ENCODE results near the gene CEP89. TPM values are rescaled to one million over a fixed set of nuclear protein-coding genes. Genes with fewer than 3 reads are reported as not detected.

CEP89 gene
- total RNA-seq = 29.4 TPM

DNA sequence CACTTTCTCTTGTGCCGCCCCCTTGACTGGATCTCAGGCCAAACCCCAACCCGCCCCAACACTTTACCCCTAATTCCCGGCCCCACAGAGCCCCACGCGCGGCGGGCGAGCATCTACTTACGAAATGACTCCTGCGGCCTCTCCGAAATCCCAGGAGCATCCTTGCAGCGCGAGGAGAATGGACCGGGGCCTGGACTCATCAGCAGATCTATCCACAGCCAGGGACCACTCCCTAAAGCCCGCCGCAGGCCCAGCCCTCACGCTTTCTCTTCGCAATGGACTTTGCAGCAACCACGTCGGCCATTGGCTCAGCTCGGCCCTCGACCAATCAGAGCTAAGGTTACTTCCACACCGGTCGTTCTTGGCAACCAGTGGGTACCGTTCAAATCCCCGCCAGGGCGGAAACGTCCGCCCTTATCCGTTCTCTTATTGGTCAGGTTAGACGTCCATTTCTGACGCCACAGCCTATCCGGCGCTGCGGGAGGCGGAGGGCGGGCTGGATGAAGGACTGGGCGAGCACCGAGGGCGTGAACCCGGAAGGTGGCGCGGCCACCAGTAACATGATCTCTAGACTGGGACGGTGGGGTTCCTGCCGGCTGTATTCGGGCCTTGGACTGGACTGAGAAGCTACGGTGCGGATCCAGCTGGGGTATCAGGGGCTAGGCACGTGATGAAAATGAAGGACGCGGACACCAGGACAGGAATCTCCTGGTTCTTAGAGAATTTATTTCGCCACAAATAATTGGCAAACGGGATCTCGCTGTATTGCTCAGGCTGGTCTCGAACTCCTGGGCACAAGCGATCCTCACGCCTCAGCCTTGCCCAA, at the start of gene CEP89, which contains the start of gene FAAP24:
CEP89 (minus strand) TSS at position 244 of the 826 bp plus-strand sequence; CDS start at position 160, 84 bp downstream.
FAAP24 (plus strand) TSS at position 528 of the 826 bp plus-strand sequence. CDS start 955 bp downstream, outside the sequence.

DNA sequence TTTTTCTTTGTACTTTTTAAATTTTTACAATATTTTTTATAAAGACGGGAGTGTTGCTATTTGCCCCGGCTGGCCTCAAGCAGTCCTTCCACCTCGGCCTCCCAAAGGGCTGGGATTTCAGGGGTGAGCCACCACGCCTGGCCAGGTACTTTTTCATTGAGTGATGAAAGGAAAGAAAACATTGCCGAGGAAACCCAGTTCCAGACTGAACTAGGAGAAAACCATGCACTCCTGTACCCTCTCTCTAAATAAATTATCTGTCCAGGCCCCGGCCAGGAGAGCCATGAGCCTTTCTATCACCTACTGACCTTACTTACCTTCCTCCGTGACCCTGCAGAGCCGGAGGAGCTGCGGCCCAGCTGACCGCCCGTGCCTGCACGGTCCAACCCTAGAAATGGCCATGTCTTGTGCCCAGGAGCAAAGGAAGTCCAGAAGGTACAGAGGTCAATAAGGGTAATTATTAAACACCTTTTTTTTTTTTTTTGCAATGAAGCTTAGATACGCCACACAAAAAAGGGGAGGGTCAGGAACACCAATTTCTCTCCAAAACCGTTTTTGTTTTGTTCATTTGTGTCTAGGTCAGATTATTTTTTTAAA, 102.3 kb downstream of the CEP89 start, which contains the start of gene SLC7A9:
SLC7A9 (minus strand) TSS at position 399 of the 597 bp plus-strand sequence. CDS start 1,233 bp downstream, outside the sequence.

Small RNAs within 50 kb of the gene (small RNA-seq; reads per million reads assigned to genes)
- gene RN7SKP22 (ENCODE audit: low replicate concordance) = not detected

Other genes starting within 250 kb of the CEP89 start
- gene SLC7A9, start 102.2 kb downstream of the CEP89 start, total RNA-seq = 4.4 TPM
- gene FAAP24, start 284 bp upstream of the CEP89 start, total RNA-seq = 1.9 TPM
- 2.5 TPM for gene RHPN2, start 92.9 kb upstream of the CEP89 start, total RNA-seq
- gene GPATCH1, start 109.2 kb upstream of the CEP89 start, total RNA-seq = 23.8 TPM
- gene WDR88, start 160.2 kb upstream of the CEP89 start, total RNA-seq = not detected
- 101 TPM for gene LRP3, start 222.4 kb upstream of the CEP89 start, total RNA-seq